SW 1271 (cell line): ENCODE data around the gene ATP13A4.
A peak's percentile ranks its signal among the peaks of the same experiment; 100 is the strongest.

Experiments used
- DNase-seq, 2 experiments: peaks; one replicate each; lab custom pipeline; 2025; lab: John Stamatoyannopoulos, UW

Gene ATP13A4, protein sequence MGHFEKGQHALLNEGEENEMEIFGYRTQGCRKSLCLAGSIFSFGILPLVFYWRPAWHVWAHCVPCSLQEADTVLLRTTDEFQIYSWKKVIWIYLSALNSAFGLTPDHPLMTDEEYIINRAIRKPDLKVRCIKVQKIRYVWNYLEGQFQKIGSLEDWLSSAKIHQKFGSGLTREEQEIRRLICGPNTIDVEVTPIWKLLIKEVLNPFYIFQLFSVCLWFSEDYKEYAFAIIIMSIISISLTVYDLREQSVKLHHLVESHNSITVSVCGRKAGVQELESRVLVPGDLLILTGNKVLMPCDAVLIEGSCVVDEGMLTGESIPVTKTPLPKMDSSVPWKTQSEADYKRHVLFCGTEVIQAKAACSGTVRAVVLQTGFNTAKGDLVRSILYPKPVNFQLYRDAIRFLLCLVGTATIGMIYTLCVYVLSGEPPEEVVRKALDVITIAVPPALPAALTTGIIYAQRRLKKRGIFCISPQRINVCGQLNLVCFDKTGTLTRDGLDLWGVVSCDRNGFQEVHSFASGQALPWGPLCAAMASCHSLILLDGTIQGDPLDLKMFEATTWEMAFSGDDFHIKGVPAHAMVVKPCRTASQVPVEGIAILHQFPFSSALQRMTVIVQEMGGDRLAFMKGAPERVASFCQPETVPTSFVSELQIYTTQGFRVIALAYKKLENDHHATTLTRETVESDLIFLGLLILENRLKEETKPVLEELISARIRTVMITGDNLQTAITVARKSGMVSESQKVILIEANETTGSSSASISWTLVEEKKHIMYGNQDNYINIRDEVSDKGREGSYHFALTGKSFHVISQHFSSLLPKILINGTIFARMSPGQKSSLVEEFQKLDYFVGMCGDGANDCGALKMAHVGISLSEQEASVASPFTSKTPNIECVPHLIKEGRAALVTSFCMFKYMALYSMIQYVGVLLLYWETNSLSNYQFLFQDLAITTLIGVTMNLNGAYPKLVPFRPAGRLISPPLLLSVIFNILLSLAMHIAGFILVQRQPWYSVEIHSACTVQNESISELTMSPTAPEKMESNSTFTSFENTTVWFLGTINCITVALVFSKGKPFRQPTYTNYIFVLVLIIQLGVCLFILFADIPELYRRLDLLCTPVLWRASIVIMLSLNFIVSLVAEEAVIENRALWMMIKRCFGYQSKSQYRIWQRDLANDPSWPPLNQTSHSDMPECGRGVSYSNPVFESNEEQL

DNA sequence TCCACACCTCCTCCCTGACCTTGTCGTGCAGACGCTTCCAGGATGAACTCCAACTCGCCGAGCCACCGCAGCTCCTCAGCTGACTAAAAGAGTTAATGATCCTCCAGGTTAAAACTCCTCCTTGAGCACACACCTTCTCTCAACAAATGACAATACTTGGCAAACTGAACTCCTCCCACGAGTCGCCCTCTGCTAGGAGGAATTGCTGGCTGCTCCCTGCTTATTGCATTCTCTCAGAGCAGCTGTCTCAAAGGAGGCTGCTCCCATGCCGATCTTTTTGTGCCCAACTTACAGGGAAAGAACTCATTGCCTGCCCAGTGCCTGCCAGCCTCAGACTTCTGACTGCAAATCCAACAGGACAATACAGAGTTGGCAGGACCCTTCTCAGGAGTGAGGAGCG lies at the start of gene ATP13A4:
ATP13A4 (minus strand) TSS at position 85 of the 400 bp plus-strand sequence. CDS start 96 bp downstream, outside the sequence.
- DNase-seq = no peak

DNA sequence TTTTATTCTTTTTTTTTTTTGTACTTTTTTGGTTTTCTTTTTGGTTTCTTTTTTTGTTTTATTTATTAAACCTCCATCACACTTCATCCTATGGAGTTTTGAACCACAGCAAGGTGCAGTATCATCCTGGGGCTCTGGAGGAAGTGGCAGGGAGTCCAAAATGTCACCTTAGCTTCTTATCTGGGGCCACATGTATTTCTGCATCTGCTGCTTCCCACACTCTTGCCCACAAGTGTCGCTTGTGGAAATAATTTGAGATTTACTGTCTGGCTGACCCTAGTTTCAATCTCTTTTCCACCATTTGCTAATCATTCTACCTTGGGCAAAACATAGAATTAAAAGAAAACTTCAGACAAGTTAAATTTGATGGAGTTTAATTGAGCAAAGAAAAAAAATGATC lies 44.7 kb upstream of the ATP13A4 start:
- no peak for DNase-seq

DNA sequence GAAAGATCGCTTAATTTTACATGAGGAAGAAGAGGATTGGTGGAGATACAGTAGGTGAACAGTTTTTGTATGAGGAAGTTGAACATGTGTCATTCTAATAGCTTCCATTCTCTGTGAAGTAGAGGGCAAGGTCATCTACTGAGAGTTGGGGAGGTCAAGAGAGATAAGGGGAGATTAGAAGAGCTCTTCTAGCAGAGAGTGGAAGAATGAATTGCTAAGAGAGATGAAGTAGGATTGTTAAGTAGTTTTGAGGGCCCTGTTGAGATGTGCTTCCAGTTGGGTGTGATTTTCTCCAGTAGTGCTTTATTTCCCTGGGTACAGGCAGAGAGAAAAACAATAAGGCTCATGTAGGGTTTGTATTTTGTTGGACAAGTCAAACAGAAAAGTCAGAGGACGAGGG lies 43.5 kb upstream of the ATP13A4 start:
- DNase-seq = no peak

DNA sequence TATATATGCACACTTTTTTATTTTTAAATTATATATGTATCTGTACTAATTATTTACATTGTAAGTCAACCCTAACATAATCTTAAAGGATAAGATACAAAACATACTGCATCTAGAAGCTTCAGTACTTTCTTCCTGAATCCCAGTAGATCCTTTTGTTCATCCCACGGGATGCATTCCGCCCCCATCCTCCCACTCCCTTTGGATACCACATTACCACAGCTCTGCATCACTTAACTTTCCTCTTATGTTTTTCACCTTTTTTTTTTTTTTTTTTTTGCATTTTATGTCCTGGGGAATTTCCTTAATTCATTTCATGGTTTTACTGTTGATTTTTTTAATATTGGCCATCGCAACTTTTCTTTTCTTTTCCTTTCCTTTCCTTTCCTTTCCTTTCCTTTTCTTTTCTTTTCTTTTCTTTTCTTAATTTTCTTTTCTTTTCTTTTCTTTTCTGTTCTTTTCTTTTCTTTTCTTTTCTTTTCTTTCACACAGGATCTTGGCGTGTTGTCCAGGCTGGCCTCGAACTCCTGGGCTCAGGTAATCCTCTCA lies 41.3 kb upstream of the ATP13A4 start:
- no peak for DNase-seq

DNA sequence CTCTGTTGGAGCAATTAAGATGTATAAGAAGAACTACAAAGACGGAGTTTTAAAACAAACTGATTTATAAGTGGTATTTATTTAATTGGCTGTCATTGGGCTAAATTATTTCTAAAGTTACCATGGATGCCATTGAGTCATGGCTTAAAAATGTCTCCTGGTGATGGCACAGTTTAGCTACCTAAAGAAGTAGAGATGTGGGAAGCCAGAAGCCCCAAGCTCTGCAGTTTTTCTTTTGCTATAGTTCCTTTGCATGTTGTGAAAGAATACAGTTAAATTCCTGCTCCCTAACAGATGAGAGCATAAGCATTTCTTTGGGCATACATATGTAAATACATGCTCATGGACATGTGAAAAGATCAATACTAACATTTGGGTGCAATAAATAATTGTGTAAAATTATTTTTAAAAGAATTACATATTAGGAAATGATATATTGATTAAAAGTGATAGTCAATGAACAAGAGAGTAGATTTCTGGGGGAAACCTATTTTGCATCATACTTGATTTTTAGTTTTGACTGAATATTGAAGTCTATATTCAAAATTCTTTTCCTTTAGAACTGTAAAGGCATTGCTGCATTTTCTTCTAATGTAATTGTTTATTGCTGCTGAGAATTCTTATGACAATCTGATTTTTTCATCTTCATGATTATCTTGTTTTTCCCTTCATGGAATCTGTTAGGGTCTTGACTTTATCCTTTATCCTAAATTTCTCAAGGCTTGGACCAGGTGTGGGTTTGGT lies 40.4 kb upstream of the ATP13A4 start:
- DNase-seq = no peak

DNA sequence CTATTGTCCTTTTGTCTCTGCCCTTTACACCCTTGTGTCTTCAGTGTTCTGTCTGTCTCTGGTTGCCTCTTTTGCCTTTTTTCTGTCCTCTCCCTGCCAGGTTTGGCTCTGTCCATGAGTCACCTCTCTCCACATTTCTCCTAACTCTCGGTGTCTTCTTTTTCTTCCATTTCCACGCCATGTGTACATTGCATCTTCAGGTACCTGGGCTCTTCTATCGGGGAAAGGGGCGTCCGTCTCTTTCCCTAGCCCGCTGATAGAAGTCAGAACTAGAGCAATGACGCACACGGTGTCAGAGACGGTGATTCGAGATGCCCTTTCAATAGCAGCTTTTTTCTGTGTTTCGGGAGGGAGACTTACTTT lies 39.0 kb upstream of the ATP13A4 start:
- no peak for DNase-seq

DNA sequence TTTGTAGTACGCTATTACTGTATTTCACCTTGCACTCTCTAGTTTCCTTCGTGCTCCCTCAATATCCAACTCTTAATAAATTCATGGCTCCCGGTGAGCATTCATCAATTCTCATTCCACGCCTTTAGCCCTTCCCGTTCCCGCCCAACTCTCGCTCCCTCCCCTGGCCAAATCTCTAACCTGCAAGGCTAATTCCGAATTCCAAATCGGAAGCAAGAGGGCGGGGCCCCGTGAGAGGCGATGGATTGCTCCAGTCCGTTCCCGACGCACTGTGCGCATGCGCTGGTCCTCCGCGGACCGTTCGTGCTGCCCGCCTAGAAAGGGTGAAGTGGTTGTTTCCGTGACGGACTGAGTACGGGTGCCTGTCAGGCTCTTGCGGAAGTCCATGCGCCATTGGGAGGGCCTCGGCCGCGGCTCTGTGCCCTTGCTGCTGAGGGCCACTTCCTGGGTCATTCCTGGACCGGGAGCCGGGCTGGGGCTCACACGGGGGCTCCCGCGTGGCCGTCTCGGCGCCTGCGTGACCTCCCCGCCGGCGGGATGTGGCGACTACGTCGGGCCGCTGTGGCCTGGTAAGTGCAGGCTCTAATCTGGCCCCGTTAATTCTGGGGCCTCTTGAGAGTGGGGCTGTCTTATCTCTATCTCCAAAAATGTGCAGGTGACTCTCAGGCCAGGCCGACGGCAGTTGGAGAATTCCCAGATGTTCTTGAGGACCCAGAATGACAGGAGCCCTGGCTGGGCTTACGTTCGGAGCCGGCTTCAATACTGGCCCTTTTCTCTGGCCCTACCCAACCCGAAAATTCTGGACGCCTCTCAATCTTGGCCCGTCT lies 38.4 kb upstream of the ATP13A4 start, which contains the start of gene OPA1:
OPA1 (plus strand) TSS at position 368 of the 827 bp plus-strand sequence; CDS start at position 538, 170 bp downstream.
- peak; percentile 97 to 98 for DNase-seq

DNA sequence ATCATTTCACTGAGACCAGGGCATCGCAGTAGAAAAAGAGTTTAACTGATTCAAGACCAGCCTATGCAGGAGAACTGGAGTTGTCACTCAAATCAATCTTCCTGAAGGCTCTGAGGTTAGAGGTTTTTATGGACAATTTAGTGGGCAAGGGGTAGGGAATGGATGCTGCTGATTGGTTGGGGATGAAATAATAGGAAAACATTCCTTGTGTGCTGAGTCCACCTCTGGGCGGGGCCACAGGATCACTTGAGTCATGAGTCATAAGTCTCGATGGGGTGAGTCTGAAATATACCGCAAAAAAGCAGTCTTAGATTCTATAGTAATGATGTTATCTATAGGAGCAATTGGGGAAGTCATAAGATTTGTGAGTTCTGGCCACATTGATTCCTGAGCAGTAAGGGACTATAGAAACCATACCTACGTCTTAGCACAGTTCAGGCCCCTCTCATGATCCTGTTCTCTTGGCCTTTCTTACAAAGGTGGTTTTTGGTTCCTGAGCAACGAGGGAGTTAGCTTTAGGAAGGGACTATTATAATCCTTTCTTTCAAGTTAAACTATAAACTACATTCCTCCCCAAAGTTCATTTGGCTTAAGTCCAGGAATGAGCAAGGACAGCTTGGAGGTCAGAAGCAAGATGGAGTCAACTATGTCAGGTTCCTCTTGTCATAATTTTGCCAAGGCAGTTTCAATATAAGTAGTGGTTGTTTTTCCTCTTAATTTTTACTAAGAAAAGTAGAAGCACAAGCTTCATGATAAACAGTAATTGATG lies 35.6 kb upstream of the ATP13A4 start:
- DNase-seq = no peak

DNA sequence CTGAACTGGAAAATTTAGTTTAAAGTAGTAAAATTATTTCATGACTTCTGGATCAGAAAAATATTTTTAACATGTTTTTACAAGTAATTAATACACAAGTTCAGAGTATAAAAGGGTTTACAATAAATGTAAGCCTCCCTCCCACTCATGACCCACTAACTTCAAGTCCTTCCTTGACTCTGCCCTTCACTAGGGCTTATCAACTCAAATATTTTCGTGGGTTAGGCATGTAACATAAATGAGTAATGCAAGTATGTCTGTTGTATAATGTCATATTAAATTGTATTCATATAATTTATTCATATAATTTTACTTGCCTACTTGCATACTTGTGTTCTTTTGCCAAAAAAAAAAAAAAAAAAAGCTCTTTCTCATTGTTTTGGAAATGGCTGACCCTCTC lies 34.9 kb upstream of the ATP13A4 start:
- DNase-seq = no peak

DNA sequence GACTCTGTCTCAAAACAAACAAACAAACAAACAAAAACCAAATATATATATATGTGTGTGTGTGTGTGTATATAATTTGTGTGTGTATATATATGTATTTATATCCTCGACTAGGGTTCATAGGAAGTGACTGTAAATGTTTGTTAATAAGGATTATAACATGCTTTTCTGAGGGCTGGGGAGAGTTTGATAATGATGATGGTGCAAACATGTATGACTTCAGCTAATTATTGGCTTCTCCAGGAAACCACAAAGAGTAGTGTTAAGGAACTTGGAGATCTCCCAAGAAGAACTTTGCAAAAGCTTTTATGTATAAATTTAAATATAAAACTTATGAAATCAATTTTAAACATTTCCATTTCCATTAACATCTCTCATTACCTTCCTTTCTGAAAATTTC lies 34.4 kb upstream of the ATP13A4 start:
- no peak for DNase-seq

DNA sequence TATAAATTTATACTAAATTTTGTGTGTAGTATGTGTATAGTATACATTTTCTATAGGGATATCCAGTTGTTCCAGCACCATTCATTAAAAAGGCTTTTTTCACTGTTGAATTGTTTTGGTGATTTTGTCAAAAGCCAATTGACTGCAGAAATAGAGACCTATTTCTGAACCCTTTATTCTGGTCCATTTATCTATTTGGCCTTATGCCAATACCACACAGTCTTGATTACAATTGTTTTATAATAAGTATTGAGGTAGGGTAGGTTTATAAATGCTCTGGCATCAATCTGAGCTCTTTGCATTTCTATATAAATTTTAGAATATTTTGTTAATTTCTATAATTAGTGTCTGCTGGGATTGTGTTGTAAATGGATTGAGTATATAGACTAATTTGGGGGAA lies 31.8 kb upstream of the ATP13A4 start:
- DNase-seq = no peak

DNA sequence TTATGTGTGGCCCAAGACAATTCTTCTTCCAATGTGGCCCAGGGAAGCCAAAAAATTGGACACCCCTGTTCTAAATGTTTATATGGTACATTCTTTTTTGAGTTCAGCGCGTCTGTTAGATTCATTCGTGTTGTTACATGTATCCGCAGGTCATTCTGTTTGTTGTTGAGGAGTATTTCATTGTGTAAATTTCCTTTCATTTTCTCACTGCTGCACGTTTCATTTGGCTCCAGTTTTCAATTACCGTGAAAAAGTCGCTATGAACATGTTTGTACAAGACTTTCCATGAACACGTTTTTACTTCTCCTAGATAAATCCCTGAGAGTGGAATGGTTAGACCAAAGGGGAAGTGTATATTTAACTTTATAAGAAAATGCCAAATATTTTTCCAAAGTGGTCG lies 30.8 kb upstream of the ATP13A4 start:
- DNase-seq = no peak

DNA sequence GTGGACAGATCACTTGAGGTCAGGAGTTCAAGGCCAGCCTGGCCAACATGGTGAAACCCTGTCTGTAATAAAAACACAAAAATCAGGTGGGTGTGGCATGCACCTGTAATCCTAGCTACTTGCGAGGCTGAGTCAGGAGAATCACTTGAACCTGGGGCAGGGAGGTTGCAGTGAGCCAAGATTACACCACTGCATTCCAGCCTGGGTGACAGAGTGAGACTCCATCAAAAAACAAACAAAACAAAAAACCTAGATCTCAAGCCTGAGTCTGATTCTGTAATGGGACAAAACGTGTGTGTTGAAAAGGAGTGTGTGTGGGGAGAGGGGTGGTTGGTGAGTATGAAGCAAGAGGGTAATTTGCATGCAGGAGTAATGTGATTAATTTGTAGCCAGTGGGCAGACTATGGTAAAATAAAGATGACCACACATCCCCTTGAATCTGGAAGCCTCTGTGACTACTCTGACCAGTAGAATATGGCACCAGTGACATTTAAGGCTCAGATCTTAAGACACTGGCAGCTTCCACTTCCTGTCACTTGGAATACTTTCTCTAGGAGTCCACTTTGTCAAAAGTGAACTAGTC lies 19.9 kb upstream of the ATP13A4 start:
- no peak for DNase-seq

DNA sequence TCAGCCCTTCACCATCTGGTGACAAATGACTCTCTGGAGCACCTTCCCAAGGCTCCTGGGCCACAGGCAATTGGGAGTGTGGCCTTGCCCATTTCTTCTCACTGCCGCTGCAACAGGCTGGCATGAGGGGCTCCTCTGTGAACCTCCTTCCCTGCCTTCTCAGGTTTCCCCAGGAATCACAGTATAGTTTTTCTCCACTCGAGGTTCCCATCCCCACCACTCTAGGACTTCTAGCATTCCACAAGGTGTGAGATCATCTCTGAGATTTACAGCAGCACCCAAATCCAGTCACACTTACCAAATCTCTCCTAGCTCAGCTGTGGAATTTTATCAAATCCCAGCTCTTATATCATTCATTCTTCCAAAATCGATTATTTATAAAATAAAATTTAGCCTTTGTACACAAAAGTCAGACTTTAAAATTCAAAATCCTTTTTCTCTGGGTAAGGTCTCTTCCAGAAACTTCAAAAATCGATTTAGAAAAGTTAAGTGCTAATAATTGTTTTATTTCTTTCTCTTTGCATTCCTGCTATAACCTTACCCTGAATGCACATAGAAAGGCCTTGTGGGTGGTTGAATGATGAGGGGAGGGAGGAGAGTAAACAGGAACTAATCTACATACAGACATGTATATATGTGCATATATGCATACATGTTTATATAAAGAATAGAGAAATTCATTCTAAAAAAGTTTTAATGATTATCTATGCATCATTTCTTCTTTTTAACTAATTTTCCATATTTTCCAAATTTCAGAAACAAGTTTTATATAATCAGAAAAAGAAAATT lies 18.9 kb upstream of the ATP13A4 start:
- no peak for DNase-seq

DNA sequence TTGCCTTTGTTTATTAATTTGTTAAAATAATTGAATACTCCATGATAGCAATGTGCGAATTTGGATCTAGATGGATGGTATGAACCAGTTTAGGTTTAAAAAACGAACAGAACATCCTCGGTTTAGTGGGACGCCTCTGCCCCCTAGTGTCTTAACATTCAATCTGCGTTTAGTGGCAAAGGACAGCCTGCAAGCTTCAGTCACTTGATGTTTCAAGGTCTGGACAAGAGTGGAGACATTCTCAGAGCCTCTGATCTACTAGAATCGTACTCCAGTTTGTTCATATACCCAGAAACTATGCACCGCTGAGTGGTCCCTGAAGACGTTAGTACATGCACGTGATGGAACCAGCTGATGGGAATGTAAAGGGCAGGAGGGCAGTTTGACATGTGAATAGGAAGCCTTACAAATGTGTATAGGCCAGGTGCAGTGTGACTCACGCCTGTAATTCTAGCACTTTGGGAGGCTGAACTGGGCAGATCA lies 17.8 kb upstream of the ATP13A4 start:
- DNase-seq = peak; percentile 15 to 81

DNA sequence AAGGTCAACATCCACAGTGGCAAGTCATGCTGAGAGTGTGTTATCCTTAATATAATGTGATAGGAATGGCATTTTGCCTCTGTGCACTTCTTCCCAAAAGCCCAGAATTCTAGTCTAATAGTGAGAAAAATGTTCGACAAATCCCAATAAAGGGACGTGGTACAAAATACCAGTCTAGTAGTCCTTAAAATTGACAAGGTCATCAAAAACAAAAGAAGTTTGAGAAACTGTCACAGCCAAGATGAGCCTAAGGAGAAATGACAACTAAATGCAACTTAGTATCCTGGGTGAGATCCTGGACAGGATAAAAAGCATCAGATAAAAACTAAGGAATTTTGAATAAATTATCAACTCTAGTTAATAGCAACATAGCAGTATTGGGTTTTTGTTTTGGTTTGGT lies 14.4 kb upstream of the ATP13A4 start:
- no peak for DNase-seq

DNA sequence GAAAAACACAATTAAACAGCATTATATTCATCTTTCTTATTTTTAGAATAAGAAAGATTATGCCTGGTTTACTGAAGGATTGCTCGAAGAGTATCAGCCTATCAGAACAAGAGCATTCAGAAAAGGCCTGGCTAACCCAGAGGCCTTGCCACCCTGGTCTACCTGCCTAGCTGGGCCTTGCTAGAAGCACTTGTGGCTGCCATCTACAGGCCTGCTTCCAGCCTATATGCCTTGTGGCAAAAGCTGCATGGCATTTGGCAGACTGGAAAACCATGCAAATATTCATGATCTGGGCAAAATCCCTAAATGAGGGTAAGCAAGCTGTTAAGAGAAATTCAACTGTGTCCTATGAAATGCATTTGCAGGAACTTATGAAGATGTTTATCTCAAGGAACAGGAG lies 9.3 kb upstream of the ATP13A4 start:
- no peak for DNase-seq

DNA sequence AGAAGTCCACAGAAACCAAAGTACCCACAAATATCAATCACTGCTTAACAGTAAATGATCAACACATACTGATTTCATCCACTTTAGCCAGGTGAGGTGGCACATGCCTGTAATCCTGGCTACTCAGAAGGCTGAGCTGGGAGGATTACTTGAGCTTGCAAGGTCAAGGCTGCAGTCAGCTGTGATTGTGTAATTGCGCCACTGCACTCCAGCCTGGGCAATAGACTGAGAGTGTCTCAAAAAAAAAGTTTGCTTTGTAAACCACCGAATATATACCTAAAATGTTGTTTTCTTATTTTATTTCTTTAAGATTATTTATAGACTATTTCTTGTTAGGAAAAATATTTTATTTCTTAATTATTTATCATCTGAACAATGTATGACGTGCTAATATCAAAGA lies 8.7 kb upstream of the ATP13A4 start:
- DNase-seq = no peak
